Thyroid gland (tissue), 4 donors: ENCODE measurements around the gene PWWP2A. TPM values are rescaled to one million over a fixed set of nuclear protein-coding genes. Genes with fewer than 3 reads are reported as not detected.

Experiments
- DNase-seq, 2 donors: peaks; one replicate each; pipeline ENCODE4 v3.0.0-alpha.2; 2019
- H3K27ac ChIP-seq, 3 donors: fragments of 200-600 bp; sonication (generic); 1 replicate in 2 of 3; 2 replicates in 1 of 3; pipeline ENCODE4 v1.5.1; 2016 to 2019; ENCODE audit warnings: mild to moderate bottlenecking in 1 of 3, moderate library complexity in 1 of 3
- H3K27me3 ChIP-seq: fragments of 200-600 bp; sonication (generic); one replicate; pipeline ENCODE4 v1.5.1; 2019
- H3K36me3 ChIP-seq, 2 donors: fragments of 200-600 bp; sonication (generic); one replicate each; pipeline ENCODE4 v1.5.1; 2016 to 2019
- H3K4me1 ChIP-seq, 2 donors: fragments of 200-600 bp; sonication (generic); one replicate each; pipeline ENCODE4 v1.5.1; 2017 to 2019
- H3K4me3 ChIP-seq, 3 donors: fragments of 200-600 bp; sonication (generic); replicated peaks in 1 of 3; 1 replicate in 2 of 3; 2 replicates in 1 of 3; pipeline ENCODE4 v1.5.1; 2016; ENCODE audit warnings: mild to moderate bottlenecking in 1 of 3
- H3K9me3 ChIP-seq: fragments of 200-600 bp; sonication (generic); one replicate; pipeline ENCODE4 v1.5.1; 2017
- CTCF ChIP-seq, 6 experiments: fragments of 200-600 bp in 3 of 6; fragments of 450-650 bp in 3 of 6; sonication (generic) in 3 of 6; IDR thresholded peaks; one replicate each; pipeline ENCODE4 v1.5.1; 2016 to 2019; ENCODE audit warnings: antibody characterized with exemption in 6 of 6, mild to moderate bottlenecking in 2 of 6, inconsistent platforms in 1 of 6, moderate library complexity in 1 of 6
- POLR2A ChIP-seq, 2 donors: fragments of 450-650 bp; IDR thresholded peaks; one replicate each; pipeline ENCODE4 v1.6.1; 2017; ENCODE audit warnings: antibody characterized with exemption in 2 of 2, mild to moderate bottlenecking in 2 of 2, moderate library complexity in 1 of 2
- WGBS, 2 donors: methylation state at CpG; one replicate each; pipeline ENCODE4 v1.1.5; 2017; 5-methylcytosine and 5-hydroxymethylcytosine counted together
- intact Hi-C: fragments of 100-400 bp; cut with DNase I; formaldehyde crosslinking; loops from one replicate; pipeline ENCODE4 v1.15.1; 2023
- total RNA-seq, 4 donors: library from RNA; depleted of rRNA; stranded (reverse); fragments of >200 nt; gene quantifications; one replicate each; pipeline ENCODE4 v1.2.3, GENCODE V29; 2016

PWWP2A gene
- total RNA-seq, 4 donors from 2014 or later = 28.9 to 57.3 (median 38.2) TPM

- peaks cover 26 to 31% of the 10 kb centered on the region in 2 donors for H3K4me1 ChIP-seq
- no peak for DNase-seq
- H3K27ac ChIP-seq = no peak overlapping the region
- H3K27me3 ChIP-seq = no peaks in the 10 kb centered on the region
- 86 to 93% methylated on average over 2 of the region's 2 CpGs for WGBS, 2 donors
- intact Hi-C loops = no loop called here
- no peak for TF ChIP-seq CTCF (IDR thresholded peaks at IDR 0.05)
- H3K9me3 ChIP-seq = no peaks in the 10 kb centered on the region
- no peak overlapping the region for H3K4me3 ChIP-seq
- H3K36me3 ChIP-seq = peaks cover 0 to 8% of the 10 kb centered on the region in 2 donors
Observed at GRCh38 chr5:160108124-160108523, 11.1 kb downstream of the PWWP2A start.

GRCh38 chr5:160105686-160106360, 13.4 kb downstream of the PWWP2A start:
- Histone ChIP-seq H3K36me3 (no peaks in the 10 kb centered on the region), H3K4me3 (no peak overlapping the region), H3K9me3 (no peaks in the 10 kb centered on the region), H3K27me3 (no peaks in the 10 kb centered on the region), H3K27ac (peak overlapping the region in 2 of 3 donors; percentile 1 to 55), H3K4me1 (peaks cover 35 to 39% of the 10 kb centered on the region in 2 donors)
- TF ChIP-seq POLR2A (IDR thresholded peaks at IDR 0.05) (no peak), CTCF (IDR thresholded peaks at IDR 0.05) (no peak)
- WGBS, 2 donors = 63 to 71% methylated on average over 4 of the region's 4 CpGs
- intact Hi-C loops = no loop called here
- peak in 1 of 2 donors; percentile 8 for DNase-seq

- DNase-seq = no peak
- 83 to 84% methylated on average over 4 of the region's 4 CpGs for WGBS, 2 donors
- Histone ChIP-seq H3K27ac (no peak overlapping the region), H3K4me3 (no peak overlapping the region), H3K4me1 (peaks cover 7 to 8% of the 10 kb centered on the region in 2 donors), H3K27me3 (no peaks in the 10 kb centered on the region), H3K36me3 (peaks cover 7 to 8% of the 10 kb centered on the region in 2 donors), H3K9me3 (no peaks in the 10 kb centered on the region)
- intact Hi-C loops = no loop called here
- TF ChIP-seq CTCF (IDR thresholded peaks at IDR 0.05) (no peak), POLR2A (IDR thresholded peaks at IDR 0.05) (no peak)
Observed at GRCh38 chr5:160097991-160098390, 21.3 kb downstream of the PWWP2A start.

- peaks cover 13 to 16% of the 10 kb centered on the region in 2 donors for H3K36me3 ChIP-seq
- no peak overlapping the region for H3K27ac ChIP-seq
- no peaks in the 10 kb centered on the region for H3K27me3 ChIP-seq
- no peak overlapping the region for H3K4me3 ChIP-seq
- H3K9me3 ChIP-seq = no peaks in the 10 kb centered on the region
- TF ChIP-seq POLR2A (IDR thresholded peaks at IDR 0.05) (no peak), CTCF (IDR thresholded peaks at IDR 0.05) (no peak)
- intact Hi-C loops = no loop called here
- no peak for DNase-seq
- 95 to 98% methylated on average over 2 of the region's 2 CpGs for WGBS, 2 donors
- H3K4me1 ChIP-seq = no peaks in the 10 kb centered on the region
Observed at GRCh38 chr5:160096178-160096577, 23.1 kb downstream of the PWWP2A start.

GRCh38 chr5:160092960-160093707, 26.1 kb downstream of the PWWP2A start:
- Histone ChIP-seq H3K27me3 (no peaks in the 10 kb centered on the region), H3K27ac (no peak overlapping the region), H3K36me3 (peaks cover 13 to 16% of the 10 kb centered on the region in 2 donors), H3K9me3 (no peaks in the 10 kb centered on the region), H3K4me3 (no peak overlapping the region), H3K4me1 (peaks cover 0 to 11% of the 10 kb centered on the region in 2 donors)
- intact Hi-C loops = no loop called here
- DNase-seq = no peak
- TF ChIP-seq POLR2A (IDR thresholded peaks at IDR 0.05) (no peak), CTCF (IDR thresholded peaks at IDR 0.05) (no peak)
- 94 to 96% methylated on average over 11 of the region's 11 CpGs for WGBS, 2 donors
